IMR-90 (cell line): ENCODE measurements around the gene OR10A3.
A peak's percentile ranks its signal among the peaks of the same experiment; 100 is the strongest.

Source experiments
- BHLHE40 ChIP-seq: fragments of 150-350 bp; IDR thresholded peaks from 2 replicates; pipeline ENCODE4 v1.6.1; 2016; ENCODE audit warnings: mild to moderate bottlenecking, low read depth, low read length
- CEBPB ChIP-seq: IDR thresholded peaks from 2 replicates; pipeline ENCODE4 v1.6.1; 2012; ENCODE audit warnings: low read depth, low read length, improper control_type of control experiment
- CHD1 ChIP-seq: IDR thresholded peaks from 2 replicates; pipeline ENCODE4 v1.6.1; 2012; ENCODE audit warnings: low read depth, low read length, improper control_type of control experiment
- CTCF ChIP-seq: conservative IDR thresholded peaks from 2 replicates; pipeline ENCODE4 v1.5.1; 2012; ENCODE audit warnings: mild to moderate bottlenecking, low read depth, low read length, improper control_type of control experiment
- FOS ChIP-seq: fragments of 150-350 bp; IDR thresholded peaks from 2 replicates; pipeline ENCODE4 v1.6.1; 2016; ENCODE audit warnings: low read depth, low read length
- MAFK ChIP-seq: IDR thresholded peaks from 2 replicates; pipeline ENCODE4 v1.6.1; 2012; ENCODE audit warnings: low read depth, low read length, improper control_type of control experiment
- MAZ ChIP-seq: IDR thresholded peaks from 2 replicates; pipeline ENCODE4 v1.6.1; 2012; ENCODE audit warnings: low read depth, mild to moderate bottlenecking, low read length, improper control_type of control experiment, moderate library complexity, borderline replicate concordance
- NFE2L2 ChIP-seq: fragments of 150-350 bp; IDR thresholded peaks from 2 replicates; pipeline ENCODE4 v1.6.1; 2016; ENCODE audit warnings: low read depth, mild to moderate bottlenecking, low read length
- POLR2A ChIP-seq: IDR thresholded peaks from 2 replicates; pipeline ENCODE4 v1.6.1; 2012; ENCODE audit warnings: mild to moderate bottlenecking, low read depth, low read length
- RAD21 ChIP-seq: IDR thresholded peaks from 2 replicates; pipeline ENCODE4 v1.6.1; 2012; ENCODE audit warnings: low read length, improper control_type of control experiment
- RCOR1 ChIP-seq: IDR thresholded peaks from 2 replicates; pipeline ENCODE4 v1.6.1; 2012; ENCODE audit warnings: mild to moderate bottlenecking, low read length, improper control_type of control experiment; ENCODE audit not compliant: insufficient replicate concordance
- RFX5 ChIP-seq: IDR thresholded peaks from 2 replicates; pipeline ENCODE4 v1.8.0; 2012; ENCODE audit warnings: low read depth, mild to moderate bottlenecking, low read length, moderate library complexity
- TF ChIP-seq, protein P1 (sequence below): fragments of 150-350 bp; IDR thresholded peaks from 2 replicates; pipeline ENCODE4 v1.6.1; 2016; ENCODE audit warnings: low read depth, mild to moderate bottlenecking, low read length, moderate library complexity, borderline replicate concordance

- no peak for TF ChIP-seq CTCF
- TF ChIP-seq, protein P1, sequence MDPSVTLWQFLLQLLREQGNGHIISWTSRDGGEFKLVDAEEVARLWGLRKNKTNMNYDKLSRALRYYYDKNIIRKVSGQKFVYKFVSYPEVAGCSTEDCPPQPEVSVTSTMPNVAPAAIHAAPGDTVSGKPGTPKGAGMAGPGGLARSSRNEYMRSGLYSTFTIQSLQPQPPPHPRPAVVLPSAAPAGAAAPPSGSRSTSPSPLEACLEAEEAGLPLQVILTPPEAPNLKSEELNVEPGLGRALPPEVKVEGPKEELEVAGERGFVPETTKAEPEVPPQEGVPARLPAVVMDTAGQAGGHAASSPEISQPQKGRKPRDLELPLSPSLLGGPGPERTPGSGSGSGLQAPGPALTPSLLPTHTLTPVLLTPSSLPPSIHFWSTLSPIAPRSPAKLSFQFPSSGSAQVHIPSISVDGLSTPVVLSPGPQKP = no peak
- no peak for TF ChIP-seq POLR2A
- no peak for TF ChIP-seq MAZ
- 0 out of 2 replicates have a peak, but pooled peaks have one; percentile 2 for TF ChIP-seq CEBPB
- TF ChIP-seq RCOR1 = no peak
- no peak for TF ChIP-seq CHD1
- TF ChIP-seq NFE2L2 = no peak
- no peak for TF ChIP-seq BHLHE40
- TF ChIP-seq RAD21 = no peak
- no peak for TF ChIP-seq MAFK
- no peak for TF ChIP-seq FOS
- TF ChIP-seq RFX5 = no peak
These were observed 31.8 kb downstream of the OR10A3 start for GRCh38 chr11:7909585-7910285.
